T-helper 2 cell treated with Interferon-gamma antibody and Interleukin-4, amounts not matched to agents 100 ng/mL and 5 ng/mL, for 36 hours (primary cell): Measurements from ENCODE around the gene CEP131. TPM values are rescaled to one million over a fixed set of nuclear protein-coding genes. Genes with fewer than 3 reads are reported as not detected.

Experiments
- intact Hi-C: fragments of 100-400 bp; cut with micrococcal nuclease; formaldehyde crosslinking; loops from one replicate; pipeline ENCODE4 v1.15.1; 2023
- total RNA-seq: library from RNA; stranded (reverse); gene quantifications from 2 replicates; pipeline ENCODE4 v1.2.3, GENCODE V29; 2022

Gene CEP131
- total RNA-seq, 1 donor from 2014 or later = 13.7 TPM

DNA sequence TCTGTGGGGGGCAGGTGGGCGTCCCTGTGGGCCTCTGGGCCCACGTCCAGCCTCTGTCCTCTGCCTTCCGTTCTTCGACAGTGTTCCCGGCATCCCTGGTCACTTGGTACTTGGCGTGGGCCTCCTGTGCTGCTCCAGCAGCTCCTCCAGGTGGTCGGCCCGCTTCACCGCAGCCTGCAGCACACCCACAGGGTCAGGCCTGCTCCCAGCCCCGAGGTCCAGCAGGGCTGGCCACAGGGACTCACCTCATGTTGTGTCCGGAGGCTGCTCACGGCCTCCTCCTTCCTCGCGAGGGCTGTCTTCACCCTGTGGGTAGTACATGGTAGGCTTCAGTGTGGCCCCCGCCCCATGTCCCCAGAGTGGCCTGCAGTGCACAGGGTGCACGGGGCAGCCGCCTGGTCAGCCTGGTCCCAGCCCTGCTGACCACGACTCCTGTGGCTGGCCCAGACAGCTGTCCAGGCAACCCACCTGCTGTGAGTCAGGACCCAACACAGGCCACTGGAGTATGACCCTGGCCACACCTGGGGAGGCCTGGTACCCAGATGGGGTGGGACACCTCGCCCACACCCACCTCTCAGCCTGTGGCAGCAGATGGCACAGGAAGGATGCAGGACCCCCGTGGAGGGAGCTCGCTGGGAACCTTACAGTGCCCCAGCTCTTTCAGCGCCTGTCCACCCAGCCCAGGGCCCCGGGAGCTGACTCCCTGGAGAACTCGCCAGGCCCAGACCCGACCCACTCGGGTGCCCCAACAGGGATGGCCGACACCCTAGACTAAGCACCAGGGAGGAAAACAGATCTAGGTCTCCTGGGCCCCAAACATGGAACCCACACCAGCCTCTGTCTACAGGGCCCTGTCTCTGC lies 32.9 kb downstream of the CEP131 start:
- intact Hi-C loops = no loop called here

GRCh38 chr17:81189016-81189415 lies 33.7 kb downstream of the CEP131 start:
- intact Hi-C loops = no loop called here

DNA sequence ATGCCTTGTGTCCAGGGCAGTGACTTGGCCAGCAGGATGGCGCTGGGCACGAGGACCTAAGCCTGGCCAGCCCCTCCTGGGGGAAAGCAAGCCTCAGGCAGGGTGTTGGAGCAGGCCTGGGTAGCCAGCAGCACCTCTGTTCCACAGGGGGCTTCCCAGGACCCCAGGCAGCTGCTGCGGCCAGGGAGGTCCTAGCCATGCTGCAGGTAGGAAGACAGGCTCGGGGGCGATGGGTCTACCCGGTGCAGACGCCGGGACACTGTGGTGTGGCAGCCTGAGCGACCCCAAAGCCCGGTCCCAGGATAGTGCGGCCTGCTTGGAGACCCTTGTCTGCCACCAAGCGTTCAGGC lies 34.3 kb downstream of the CEP131 start:
- intact Hi-C loops = no loop called here

DNA sequence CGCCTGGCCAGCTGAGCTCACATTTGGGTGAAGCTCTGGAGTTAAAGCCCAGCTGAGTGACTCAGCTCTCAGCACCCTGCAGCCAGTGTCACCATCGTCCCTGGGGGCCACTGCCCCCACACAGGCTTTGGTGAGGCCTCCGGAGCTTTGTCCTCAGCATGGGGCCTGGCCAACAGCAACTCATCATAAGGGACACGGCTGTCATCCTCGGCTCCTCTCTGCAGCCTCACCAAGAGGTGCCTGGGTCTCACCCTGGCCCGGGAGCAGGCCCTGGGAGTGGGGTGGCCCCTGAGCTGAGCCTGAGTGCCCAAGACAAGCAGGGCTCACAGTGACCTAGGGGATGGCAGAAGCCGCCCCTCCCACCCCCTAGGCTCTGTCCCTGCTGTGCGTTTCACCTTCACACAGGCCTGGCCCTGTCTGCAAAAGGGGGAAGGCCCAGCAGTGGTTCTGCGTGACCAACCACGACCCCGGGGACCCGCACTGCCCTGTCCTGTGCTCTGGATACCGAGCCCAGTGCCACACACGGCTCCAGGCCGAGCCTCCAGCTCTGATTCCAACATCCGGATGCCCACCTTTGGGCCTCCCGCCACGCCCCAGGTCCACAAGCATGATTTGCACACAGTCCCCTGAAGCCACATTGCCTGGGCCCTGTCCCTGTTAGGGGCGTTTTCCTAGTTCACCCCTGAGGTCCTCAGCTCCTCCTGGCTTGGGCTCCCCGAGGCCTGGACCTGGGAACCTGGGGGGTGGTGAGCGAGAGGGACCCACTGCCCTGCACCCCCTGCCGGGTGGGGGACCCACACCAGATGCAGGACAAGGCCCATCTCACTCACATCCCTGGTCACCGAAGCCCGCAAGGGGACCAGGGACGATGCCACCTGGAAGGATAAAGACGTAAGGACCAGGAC lies 34.9 kb downstream of the CEP131 start:
- intact Hi-C loops = no loop called here

DNA sequence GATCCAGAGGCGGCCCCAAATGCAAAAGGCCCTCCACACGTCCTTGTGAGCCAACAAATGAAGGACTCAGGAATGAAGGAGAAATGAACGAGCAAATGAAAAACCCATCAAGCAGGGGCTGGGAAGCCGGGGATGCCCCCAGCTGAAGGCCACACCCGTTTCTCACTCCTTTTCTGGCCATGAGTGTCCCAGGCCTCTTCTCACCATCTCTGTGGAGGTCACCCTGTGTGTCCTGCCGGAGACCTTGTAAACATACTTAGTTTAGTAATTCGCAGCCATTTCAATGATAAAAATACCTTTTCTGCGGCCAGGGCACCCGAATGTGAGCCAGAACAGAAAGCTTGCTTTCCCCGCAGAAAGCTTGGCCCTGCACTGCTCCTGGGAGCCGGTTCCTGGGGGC lies 35.6 kb downstream of the CEP131 start:
- intact Hi-C loops = no loop called here

GRCh38 chr17:81186203-81186602 lies 36.6 kb downstream of the CEP131 start:
- intact Hi-C loops = no loop called here

GRCh38 chr17:81184555-81184954 lies 38.2 kb downstream of the CEP131 start:
- intact Hi-C loops = no loop called here

DNA sequence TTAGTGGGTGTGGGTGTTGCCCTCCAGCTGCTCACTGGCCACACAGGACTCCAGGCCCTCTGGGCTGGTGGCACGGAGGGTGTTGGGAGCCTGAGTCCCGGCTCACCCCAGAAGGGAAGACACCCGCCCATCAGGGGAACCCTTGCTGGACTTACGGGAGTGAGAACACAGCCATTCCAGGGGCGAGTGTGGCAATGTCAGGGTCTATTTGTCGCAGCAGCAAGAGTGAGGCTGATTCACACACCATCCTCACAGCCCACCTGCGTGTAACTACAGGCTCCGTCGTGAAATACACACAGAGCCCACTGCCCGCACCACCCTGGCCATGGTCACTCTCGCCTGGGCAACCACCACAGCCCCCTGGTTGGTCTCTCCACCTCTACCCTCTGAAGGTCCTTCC lies 39.0 kb downstream of the CEP131 start:
- intact Hi-C loops = no loop called here

DNA sequence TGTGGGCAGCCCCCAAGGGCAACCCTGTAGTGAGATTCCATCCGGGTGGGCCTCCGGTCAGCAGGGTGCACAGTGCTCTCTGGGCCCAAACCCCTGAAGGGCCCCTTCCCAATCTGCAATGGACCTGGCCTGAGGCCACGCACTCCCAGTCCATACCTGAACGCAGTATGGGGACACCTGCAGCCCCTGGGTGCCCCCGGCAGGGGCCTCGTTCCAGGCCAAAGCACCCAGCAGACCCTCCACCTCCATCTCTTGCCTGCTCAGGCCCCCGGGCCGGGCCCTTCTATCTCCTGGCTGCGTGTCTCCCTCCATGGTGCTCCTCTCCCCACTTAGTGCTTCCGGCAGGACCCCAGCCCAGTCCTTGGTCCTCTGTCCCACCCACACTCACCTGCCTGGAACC lies 39.4 kb downstream of the CEP131 start:
- intact Hi-C loops = no loop called here

GRCh38 chr17:81182596-81182995 lies 40.2 kb downstream of the CEP131 start:
- intact Hi-C loops = no loop called here

DNA sequence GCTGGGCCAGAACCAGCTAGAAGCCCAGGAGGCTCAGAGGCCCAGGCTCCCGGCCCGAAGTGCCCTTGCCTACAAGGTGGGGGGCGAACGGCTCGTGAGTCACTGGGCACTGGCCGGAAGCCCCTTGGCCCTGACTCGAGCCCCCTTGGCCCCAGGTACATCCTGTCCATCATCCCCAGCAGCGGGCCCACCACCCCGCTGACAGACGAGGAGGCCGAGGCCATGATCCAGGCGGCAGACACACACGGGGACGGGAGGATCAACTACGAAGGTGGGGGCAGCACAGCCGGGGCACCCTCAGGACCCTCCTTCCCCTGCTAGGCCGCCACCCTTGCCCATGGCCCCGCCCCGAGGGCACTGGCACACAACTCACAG lies 41.0 kb downstream of the CEP131 start:
- intact Hi-C loops = no loop called here

- intact Hi-C loops = no loop called here
Measured at GRCh38 chr17:81180836-81181810, 41.6 kb downstream of the CEP131 start.

- intact Hi-C loops = no loop called here
Measured at GRCh38 chr17:81179861-81180260, 42.9 kb downstream of the CEP131 start.

GRCh38 chr17:81179220-81179619 lies 43.5 kb downstream of the CEP131 start:
- intact Hi-C loops = no loop called here

DNA sequence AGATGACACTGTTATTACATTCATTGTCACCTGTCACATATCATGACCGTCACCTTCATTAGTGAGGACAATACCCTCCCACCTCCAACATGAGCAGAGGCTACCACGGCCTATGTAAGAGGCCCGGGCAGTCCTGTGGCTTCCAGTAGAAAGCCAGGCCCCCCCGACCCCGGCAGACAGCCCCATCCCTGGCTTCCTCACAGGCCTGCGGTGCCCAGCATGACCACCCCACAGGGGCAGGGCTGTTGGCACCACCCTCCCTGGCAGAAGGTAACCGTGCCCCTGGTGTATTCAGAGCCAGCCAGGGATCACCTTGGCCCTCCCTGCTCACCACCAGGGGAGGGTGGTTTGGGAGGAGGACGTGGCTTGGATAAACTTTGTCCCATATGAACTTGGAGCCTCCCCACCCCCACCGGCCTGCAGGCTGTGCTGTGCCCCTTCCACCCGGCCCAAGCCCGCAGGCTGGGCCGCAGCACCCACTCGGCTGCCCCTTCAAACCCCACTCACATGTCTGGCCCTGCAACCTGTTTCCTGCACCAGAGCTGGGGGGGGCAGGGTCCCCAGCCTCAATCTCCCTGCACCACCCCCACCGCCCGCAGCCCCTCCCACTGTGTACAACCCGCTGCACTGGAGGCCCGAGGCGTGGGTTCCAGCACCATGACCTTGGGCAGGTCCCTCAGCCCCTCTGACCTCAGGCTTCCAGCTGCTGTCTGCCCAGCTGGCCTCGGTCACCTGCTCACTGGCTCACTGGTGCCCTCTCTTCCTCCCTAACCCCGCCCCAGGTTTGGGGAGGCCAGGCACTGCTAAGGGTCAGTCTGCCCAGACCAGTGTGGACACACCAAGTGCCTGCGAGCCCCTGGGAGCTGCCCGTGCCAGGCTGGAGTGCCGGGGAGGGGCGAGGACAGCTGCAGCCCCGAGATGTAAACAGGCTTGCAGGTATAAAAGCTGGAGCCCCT lies 44.4 kb downstream of the CEP131 start:
- intact Hi-C loops = no loop called here

DNA sequence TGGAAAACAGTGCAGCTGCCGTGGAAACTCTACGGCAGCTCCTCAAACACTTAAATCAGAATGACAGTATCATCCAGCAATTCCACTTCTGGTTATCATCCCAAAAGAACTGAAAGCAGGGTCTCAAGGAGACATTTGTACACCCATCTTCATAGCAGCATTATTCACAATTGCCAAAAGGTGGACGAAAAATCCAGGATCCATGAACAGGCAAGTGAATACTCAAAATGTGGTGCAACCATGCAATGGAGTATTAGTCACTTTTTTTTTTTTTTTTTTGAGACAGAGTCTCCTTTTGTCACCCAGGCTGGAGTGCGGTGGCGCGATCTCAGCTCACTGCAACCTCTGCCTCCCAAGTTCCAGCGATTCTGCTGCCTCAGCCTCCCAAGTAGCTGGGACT lies 46.1 kb downstream of the CEP131 start:
- intact Hi-C loops = no loop called here

- intact Hi-C loops = no loop called here
Measured at GRCh38 chr17:81173762-81174155, 49.0 kb downstream of the CEP131 start.

GRCh38 chr17:81173052-81173761 lies 49.6 kb downstream of the CEP131 start:
- intact Hi-C loops = no loop called here

- intact Hi-C loops = no loop called here
Measured at GRCh38 chr17:81171941-81172340, 50.8 kb downstream of the CEP131 start.
